ENCODE results near the gene DAZL.

DAZL gene

GRCh38 chr3:16543242-16543864, 61.9 kb downstream of the DAZL start:
- no peak for DNase-seq (ENCODE audit: low spot score)

GRCh38 chr3:16538507-16538906, 66.7 kb downstream of the DAZL start:
- DNase-seq (ENCODE audit: low spot score), result no peak

DNA sequence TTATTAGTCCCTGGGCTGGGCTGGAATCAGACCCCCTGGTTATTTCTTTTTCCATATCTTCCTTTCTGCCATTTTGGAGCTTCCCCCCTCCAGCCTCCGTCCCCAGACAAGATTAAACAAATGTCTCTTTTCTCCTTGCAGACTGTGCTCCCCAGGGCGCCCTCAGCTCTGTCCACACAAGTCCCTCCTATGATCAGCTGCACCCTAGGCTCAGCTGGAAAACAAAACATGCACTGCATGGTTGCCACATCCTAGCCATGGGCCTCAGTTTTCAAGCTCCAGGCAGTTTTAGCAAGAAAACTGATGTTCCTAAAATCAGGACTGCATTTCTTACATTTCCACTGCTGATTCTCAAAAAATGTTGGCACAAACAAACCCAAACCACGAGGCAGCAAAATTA, 68.2 kb downstream of the DAZL start:
- no peak for DNase-seq (ENCODE audit: low spot score)
